CD4-positive, alpha-beta T cell treated with Interleukin-2 at 100 ng/mL for 4 hours (primary cell): ENCODE data around the gene FBXW5.

Experiments used
- DNase-seq: peaks from one replicate; pipeline ENCODE4 v3.0.0-alpha.2; 2020; ENCODE audit warnings: low spot score

The FBXW5 gene

GRCh38 chr9:136906266-136906665, 38.3 kb downstream of the FBXW5 start:
- no peak for DNase-seq

GRCh38 chr9:136903041-136903554, 41.4 kb downstream of the FBXW5 start:
- peak; percentile 33 for DNase-seq

- DNase-seq = peak; percentile 92
Measured at GRCh38 chr9:136902259-136902821, 42.2 kb downstream of the FBXW5 start.

DNA sequence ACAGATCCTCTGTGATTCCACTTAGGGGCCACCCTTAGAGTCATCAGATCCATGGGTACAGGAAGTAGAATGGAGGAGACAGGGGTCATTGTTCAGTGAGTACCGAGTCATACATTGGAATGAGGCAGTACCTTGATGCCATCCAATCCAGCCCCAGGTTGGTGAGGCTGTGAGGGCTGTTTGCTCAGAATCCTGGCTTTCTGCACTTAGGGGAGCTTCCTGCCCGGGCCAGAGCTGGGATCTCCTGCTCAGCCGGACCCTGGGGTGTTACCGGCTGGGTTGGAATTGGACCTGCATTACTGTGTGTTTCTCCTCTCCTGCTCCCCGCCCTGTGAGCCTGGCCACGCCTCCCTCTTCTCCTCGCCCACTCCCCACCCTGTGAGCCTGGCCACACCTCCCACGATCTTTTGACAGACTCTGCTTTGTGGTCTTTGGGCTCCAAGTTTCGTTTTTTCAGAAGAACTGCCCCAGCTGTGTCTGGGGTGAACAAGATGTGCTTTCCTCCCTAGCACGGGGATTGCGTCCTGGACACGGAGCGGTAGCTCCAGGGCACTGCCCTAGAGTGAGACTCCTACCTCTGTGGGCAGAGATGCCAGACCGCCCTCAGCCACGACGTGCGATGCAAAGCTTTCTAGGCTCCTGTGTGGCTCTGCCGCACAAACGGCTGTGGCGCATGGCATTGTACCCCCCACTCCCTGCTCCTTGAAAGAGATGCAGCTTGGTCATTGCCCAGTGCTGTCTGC, 42.9 kb downstream of the FBXW5 start:
- peak; percentile 76 for DNase-seq

- DNase-seq = no peak
Measured at GRCh38 chr9:136900988-136901515, 43.5 kb downstream of the FBXW5 start.

DNA sequence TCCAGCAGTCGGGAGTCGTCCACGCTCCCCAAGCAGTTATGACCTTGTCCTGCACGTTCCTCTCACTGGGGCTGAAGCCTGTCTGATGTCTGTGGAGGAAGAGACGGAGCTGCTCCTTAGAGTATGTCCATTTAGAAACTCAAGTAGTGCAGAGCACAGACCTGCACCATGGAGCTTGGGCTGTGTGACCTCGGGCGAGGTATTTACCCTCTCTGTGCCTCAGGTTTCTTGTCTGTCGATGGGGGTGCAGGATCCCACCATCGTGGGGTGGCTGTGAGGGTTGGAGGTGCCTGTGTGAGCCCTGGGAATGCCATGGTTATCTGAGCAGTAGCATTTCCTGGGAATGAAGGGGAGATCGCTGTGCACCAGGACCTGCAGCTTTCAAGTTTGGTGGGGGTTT, 44.0 kb downstream of the FBXW5 start:
- no peak for DNase-seq

DNA sequence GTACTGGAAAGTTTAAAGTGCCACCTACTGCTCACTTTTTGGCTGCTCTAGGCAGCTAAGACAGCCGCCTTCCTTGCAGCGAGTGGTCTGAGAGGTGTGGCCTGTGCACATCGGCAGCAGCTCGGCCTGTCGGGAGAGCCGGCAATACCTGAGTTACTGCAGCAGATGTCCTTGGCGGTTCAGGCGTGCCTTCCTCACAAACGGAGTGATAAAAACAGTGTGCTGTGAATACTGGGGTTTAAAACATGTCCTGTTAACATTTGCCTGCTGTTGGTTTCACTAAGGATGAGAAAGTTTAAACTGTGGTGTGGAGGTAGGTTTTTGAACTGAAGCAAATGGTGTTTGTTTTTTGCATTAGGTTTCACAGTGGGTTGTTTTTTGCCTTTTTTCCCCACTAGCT, 45.3 kb downstream of the FBXW5 start:
- no peak for DNase-seq

- no peak for DNase-seq
Measured at GRCh38 chr9:136898483-136899100, 45.9 kb downstream of the FBXW5 start.

- DNase-seq = no peak
Measured at GRCh38 chr9:136896027-136896426, 48.5 kb downstream of the FBXW5 start.

DNA sequence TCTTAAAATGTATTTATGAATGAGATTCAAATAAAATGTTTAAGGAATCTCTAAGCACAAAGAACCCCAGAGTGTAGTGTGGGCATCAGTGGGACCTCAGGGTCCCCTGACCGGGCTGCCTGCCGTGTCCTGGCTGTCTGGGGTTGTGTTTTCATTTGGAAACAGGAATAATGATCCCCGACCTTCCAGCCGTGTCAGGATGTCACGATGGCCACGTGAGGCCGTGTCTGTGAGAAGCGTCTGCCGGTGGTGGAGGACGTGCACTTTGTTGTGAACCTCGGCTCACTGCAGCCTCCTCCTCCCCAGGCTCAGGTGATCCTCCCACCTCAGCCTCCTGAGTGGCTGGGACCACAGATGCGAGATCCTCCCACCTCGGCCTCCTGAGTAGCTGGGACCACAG, 53.9 kb downstream of the FBXW5 start:
- DNase-seq = no peak
